ENCODE results near the gene CCT8L2. TPM values are rescaled to one million over a fixed set of nuclear protein-coding genes. Genes with fewer than 3 reads are reported as not detected.
"Not testable (repeated sequence)": the region's sequence is repeated elsewhere in the genome, so short reads cannot be mapped to it uniquely, and the experiment has no call there.

The CCT8L2 gene
- total RNA-seq, 2 donors from 2014 or later: not detected

DNA sequence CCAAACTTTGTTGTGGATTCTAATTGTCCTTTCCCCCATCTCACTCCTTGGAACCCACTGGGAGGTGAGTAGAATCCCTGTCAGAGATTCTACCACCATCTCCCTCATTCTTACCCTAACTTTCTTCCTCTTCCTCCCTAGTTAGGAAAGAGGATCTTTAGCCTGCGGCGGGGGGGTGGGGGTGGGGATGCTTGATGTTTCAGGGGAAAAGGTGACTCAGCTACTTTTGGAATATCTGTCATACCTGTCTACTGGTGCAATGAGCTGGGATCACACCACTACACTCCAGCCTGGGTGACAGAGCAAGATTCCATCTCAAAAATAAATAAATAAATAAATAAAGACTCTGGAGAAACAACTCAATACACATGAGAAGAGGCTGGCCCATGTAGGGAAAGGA, 6.4 kb downstream of the CCT8L2 start:
- peaks cover 5% of the 10 kb centered on the region for H3K9me3 ChIP-seq (ENCODE audit: control insufficient read depth, low read length)
- H3K9ac ChIP-seq (ENCODE audit: extremely low read depth, low read length, poor library complexity, severe bottlenecking): no peak overlapping the region
- H3K4me1 ChIP-seq (ENCODE audit: control insufficient read depth, insufficient read depth, low read length): no peaks in the 10 kb centered on the region
- H3K36me3 ChIP-seq (ENCODE audit: control insufficient read depth, insufficient read depth, low read length): no peaks in the 10 kb centered on the region
- H3K36me3 Mint-ChIP-seq (ENCODE audit: low read depth): no peaks in the 10 kb centered on the region
- no peaks in the 10 kb centered on the region for H3K27me3 Mint-ChIP-seq (ENCODE audit: insufficient read depth)
- H3K4me3 Mint-ChIP-seq: no peak overlapping the region
- H3K27me3 ChIP-seq (ENCODE audit: control insufficient read depth, insufficient read depth, low read length, poor library complexity, severe bottlenecking): no peaks in the 10 kb centered on the region
- no peak overlapping the region for H3K27ac Mint-ChIP-seq
- DNase-seq: no peak
- WGBS, 2 experiments (ENCODE audit: insufficient coverage in 1 of 2, insufficient read length in 1 of 2): no CpG with 5 or more reads among the region's 2 CpGs
- H3K4me3 ChIP-seq (ENCODE audit: low read length): no peak overlapping the region
- H3K9me3 Mint-ChIP-seq: peaks cover 81% of the 10 kb centered on the region
- no peak overlapping the region for H3K27ac ChIP-seq (ENCODE audit: low read depth, low read length)
- no peaks in the 10 kb centered on the region for H3K4me1 Mint-ChIP-seq
- TF ChIP-seq, protein P1, sequence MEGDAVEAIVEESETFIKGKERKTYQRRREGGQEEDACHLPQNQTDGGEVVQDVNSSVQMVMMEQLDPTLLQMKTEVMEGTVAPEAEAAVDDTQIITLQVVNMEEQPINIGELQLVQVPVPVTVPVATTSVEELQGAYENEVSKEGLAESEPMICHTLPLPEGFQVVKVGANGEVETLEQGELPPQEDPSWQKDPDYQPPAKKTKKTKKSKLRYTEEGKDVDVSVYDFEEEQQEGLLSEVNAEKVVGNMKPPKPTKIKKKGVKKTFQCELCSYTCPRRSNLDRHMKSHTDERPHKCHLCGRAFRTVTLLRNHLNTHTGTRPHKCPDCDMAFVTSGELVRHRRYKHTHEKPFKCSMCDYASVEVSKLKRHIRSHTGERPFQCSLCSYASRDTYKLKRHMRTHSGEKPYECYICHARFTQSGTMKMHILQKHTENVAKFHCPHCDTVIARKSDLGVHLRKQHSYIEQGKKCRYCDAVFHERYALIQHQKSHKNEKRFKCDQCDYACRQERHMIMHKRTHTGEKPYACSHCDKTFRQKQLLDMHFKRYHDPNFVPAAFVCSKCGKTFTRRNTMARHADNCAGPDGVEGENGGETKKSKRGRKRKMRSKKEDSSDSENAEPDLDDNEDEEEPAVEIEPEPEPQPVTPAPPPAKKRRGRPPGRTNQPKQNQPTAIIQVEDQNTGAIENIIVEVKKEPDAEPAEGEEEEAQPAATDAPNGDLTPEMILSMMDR (conservative IDR thresholded peaks at IDR 0.05): no peak

DNA sequence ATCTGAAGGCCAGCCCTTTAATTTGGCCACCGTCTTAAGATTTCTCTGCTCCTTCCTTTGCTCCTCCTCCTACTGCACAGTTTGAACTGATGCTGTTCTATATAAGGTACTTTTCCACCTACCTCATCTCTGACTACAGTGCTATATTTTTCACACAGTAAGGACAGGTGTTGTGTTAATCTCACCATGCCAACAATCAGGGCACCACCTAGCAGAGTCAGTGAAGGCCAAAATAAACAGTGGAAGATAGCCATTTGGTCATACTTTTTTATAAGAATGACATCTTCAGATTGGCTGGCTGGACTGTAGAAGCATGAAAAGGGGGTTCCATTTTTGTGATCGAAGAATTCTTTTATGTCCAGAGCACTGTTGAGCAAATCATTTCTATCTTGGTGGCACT, 11.7 kb downstream of the CCT8L2 start:
- DNase-seq; H3K27ac ChIP-seq (ENCODE audit: low read depth, low read length); H3K27me3 ChIP-seq (ENCODE audit: control insufficient read depth, insufficient read depth, low read length, poor library complexity, severe bottlenecking); H3K4me1 ChIP-seq (ENCODE audit: control insufficient read depth, insufficient read depth, low read length); H3K36me3 ChIP-seq (ENCODE audit: control insufficient read depth, insufficient read depth, low read length); H3K27ac Mint-ChIP-seq; H3K36me3 Mint-ChIP-seq (ENCODE audit: low read depth); H3K4me3 ChIP-seq (ENCODE audit: low read length); H3K27me3 Mint-ChIP-seq (ENCODE audit: insufficient read depth); H3K4me1 Mint-ChIP-seq; H3K9ac ChIP-seq (ENCODE audit: extremely low read depth, low read length, poor library complexity, severe bottlenecking); H3K4me3 Mint-ChIP-seq: not testable (repeated sequence)
- H3K9me3 ChIP-seq (ENCODE audit: control insufficient read depth, low read length): peaks cover 16% of the 10 kb centered on the region
- 75 to 86% methylated on average over 1 of the region's 2 CpGs for WGBS, 2 experiments (ENCODE audit: insufficient coverage in 1 of 2, insufficient read length in 1 of 2)
- H3K9me3 Mint-ChIP-seq: peaks cover 55% of the 10 kb centered on the region

DNA sequence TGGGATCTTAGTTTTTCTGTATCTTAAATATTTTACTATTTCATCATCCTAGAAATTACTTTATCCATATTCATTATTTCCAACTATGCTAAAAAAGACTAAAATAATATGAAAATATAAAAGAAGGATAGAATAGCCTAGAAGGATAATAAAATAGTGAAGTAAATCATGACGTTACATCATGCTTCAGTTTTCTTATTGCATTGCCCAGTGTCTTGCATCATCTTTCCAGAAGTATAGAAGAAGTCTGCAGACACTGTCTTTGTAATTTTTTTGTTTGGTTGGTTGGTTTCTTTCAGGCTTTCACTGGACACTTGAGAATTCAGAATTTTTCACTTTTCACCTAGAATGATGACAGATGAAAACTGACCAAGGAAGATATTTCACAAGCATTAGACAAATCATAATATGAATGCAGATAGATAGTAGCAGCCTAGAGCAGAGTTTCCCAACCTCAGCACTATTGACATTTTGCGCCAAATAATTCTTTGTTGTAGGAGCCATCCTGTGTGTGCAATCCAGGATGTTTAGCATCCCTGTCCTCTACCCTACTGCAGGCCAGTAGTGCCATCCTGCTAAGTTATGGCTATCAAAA, 23.3 kb downstream of the CCT8L2 start:
- not testable (repeated sequence) for H3K36me3 ChIP-seq (ENCODE audit: control insufficient read depth, insufficient read depth, low read length); DNase-seq; H3K9ac ChIP-seq (ENCODE audit: extremely low read depth, low read length, poor library complexity, severe bottlenecking); H3K9me3 ChIP-seq (ENCODE audit: control insufficient read depth, low read length); H3K4me3 Mint-ChIP-seq; H3K27ac Mint-ChIP-seq; H3K36me3 Mint-ChIP-seq (ENCODE audit: low read depth); H3K27ac ChIP-seq (ENCODE audit: low read depth, low read length); H3K4me3 ChIP-seq (ENCODE audit: low read length); H3K27me3 Mint-ChIP-seq (ENCODE audit: insufficient read depth); H3K27me3 ChIP-seq (ENCODE audit: control insufficient read depth, insufficient read depth, low read length, poor library complexity, severe bottlenecking); H3K4me1 Mint-ChIP-seq; H3K4me1 ChIP-seq (ENCODE audit: control insufficient read depth, insufficient read depth, low read length)
- H3K9me3 Mint-ChIP-seq: peaks cover 16% of the 10 kb centered on the region
- WGBS, 2 experiments (ENCODE audit: insufficient coverage in 1 of 2, insufficient read length in 1 of 2): 78% methylated on average over 1 of the region's 2 CpGs; no CpG with 5 or more reads in 1 of the 2 experiments

DNA sequence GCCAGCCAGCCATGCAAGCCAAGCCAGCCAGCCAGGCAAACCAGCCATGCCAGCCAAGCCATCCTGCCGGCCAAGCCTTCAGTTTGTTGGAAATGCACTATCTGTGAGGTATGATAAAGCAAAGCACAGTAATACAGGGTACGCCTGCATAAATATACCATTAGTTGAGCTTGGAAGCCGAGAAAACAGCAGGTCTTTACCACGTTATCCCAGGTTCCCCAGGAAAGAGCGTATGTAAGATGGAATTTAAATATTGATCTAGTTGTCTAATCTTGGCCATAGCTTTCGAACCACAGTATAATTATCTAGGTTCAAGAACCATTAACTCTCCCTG, 24.2 kb downstream of the CCT8L2 start:
- Histone ChIP-seq H3K9me3 (ENCODE audit: control insufficient read depth, low read length) (no peaks in the 10 kb centered on the region), H3K4me3 (ENCODE audit: low read length) (no peak overlapping the region), H3K9ac (ENCODE audit: extremely low read depth, low read length, poor library complexity, severe bottlenecking) (no peak overlapping the region), H3K4me1 (ENCODE audit: control insufficient read depth, insufficient read depth, low read length) (no peaks in the 10 kb centered on the region), H3K27me3 (ENCODE audit: control insufficient read depth, insufficient read depth, low read length, poor library complexity, severe bottlenecking) (no peaks in the 10 kb centered on the region), H3K27ac (ENCODE audit: low read depth, low read length) (no peak overlapping the region), H3K36me3 (ENCODE audit: control insufficient read depth, insufficient read depth, low read length) (no peaks in the 10 kb centered on the region)
- Mint-ChIP-seq H3K36me3 (ENCODE audit: low read depth) (no peaks in the 10 kb centered on the region), H3K4me1 (no peaks in the 10 kb centered on the region), H3K9me3 (peaks cover 16% of the 10 kb centered on the region), H3K4me3 (no peak overlapping the region), H3K27ac (no peak overlapping the region), H3K27me3 (ENCODE audit: insufficient read depth) (no peaks in the 10 kb centered on the region)
- DNase-seq: no peak
- WGBS, 2 experiments (ENCODE audit: insufficient coverage in 1 of 2, insufficient read length in 1 of 2): 81 to 88% methylated on average over 2 to 5 of the region's 6 CpGs
- TF ChIP-seq, protein P1 (conservative IDR thresholded peaks at IDR 0.05): no peak

DNA sequence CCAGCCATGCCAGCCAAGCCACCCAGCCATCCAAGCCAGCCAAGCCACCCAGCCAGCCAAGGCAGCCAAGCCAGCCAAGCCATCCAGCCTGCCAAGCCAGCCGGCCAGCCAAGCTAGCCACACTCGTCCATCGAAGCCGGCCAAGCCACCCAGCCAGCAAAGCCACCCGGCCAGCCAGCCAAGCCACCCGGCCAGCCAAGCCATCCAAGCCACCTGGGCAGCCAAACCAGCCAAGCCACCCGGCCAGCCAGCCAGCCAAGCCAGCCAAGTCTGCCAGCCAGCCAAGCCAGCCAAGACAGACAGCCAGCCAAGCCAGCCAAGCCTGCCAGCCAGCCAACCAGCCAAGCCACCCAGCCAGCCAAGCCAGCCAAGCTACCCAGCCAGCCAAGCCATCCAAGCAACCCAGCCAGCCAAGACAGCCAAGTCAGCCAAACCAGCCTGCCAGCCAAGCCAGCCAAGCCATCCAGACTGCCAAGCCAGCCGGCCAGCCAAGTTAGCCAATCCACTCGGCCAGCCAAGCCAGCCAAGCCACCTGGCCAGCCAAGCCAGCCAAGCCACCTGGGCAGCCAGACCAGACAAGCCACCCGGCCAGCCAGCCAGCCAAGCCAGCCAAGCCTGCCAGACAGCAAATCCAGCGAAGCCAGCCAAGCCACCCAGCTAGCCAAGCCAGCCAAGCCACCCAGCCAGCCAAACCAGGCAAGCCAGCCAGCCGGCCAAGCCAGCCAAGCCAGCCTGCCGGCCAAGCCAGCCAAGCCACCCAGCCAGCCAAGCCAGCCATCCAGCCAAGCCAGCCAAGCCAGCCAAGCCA, 24.8 kb downstream of the CCT8L2 start:
- H3K4me3 Mint-ChIP-seq; H3K9me3 ChIP-seq (ENCODE audit: control insufficient read depth, low read length); H3K27ac Mint-ChIP-seq; H3K36me3 Mint-ChIP-seq (ENCODE audit: low read depth); H3K9ac ChIP-seq (ENCODE audit: extremely low read depth, low read length, poor library complexity, severe bottlenecking); H3K27ac ChIP-seq (ENCODE audit: low read depth, low read length); H3K27me3 ChIP-seq (ENCODE audit: control insufficient read depth, insufficient read depth, low read length, poor library complexity, severe bottlenecking); DNase-seq; H3K27me3 Mint-ChIP-seq (ENCODE audit: insufficient read depth); H3K4me1 Mint-ChIP-seq; H3K4me3 ChIP-seq (ENCODE audit: low read length); H3K36me3 ChIP-seq (ENCODE audit: control insufficient read depth, insufficient read depth, low read length); H3K4me1 ChIP-seq (ENCODE audit: control insufficient read depth, insufficient read depth, low read length): not testable (repeated sequence)
- peaks cover 16% of the 10 kb centered on the region for H3K9me3 Mint-ChIP-seq
- WGBS, 2 experiments (ENCODE audit: insufficient coverage in 1 of 2, insufficient read length in 1 of 2): 88 to 92% methylated on average over 6 to 13 of the region's 13 CpGs

Data from endodermal cell (in vitro differentiated cells).